Measurements from ENCODE around the gene SULT1A2.
"Not testable (repeated sequence)": the region's sequence is repeated elsewhere in the genome, so short reads cannot be mapped to it uniquely, and the experiment has no call there.

SULT1A2 gene

GRCh38 chr16:28554634-28555423 lies 42.0 kb downstream of the SULT1A2 start:
- no peak for DNase-seq

GRCh38 chr16:28553776-28554633 lies 42.8 kb downstream of the SULT1A2 start, which contains the start of gene SGF29:
Gene SGF29 (plus strand): TSS chr16:28553920. CDS start chr16:28581070, 27,150 bp downstream.
- peak; percentile 91 to 92 for DNase-seq

GRCh38 chr16:28549301-28549899 lies 47.5 kb downstream of the SULT1A2 start:
- no peak for DNase-seq

- DNase-seq = no peak
Measured at GRCh38 chr16:28548306-28548802, 48.5 kb downstream of the SULT1A2 start.

GRCh38 chr16:28546626-28547025 lies 50.2 kb downstream of the SULT1A2 start:
- no peak for DNase-seq

- DNase-seq = not testable (repeated sequence)
Measured at GRCh38 chr16:28545964-28546363, 50.9 kb downstream of the SULT1A2 start.

- no peak for DNase-seq
Measured at GRCh38 chr16:28544998-28545397, 51.9 kb downstream of the SULT1A2 start.

GRCh38 chr16:28543072-28543471 lies 53.8 kb downstream of the SULT1A2 start:
- DNase-seq = no peak

GRCh38 chr16:28542646-28543045 lies 54.2 kb downstream of the SULT1A2 start:
- no peak for DNase-seq
